Neutrophil (primary cell): ENCODE results near the gene SYT12.

ENCODE experiments used
- H3K27ac ChIP-seq: fragments of 200-600 bp; sonication (generic); 2 replicates; pipeline ENCODE4 v1.5.1; 2016; ENCODE audit warnings: mild to moderate bottlenecking, moderate library complexity
- H3K27me3 ChIP-seq: fragments of 200-600 bp; sonication (generic); 2 replicates; pipeline ENCODE4 v1.6.0; 2016; ENCODE audit warnings: mild to moderate bottlenecking
- H3K36me3 ChIP-seq: fragments of 200-600 bp; sonication (generic); 2 replicates; pipeline ENCODE4 v1.5.1; 2017
- H3K4me1 ChIP-seq, 2 experiments: fragments of 200-600 bp in 1 of 2; sonication (generic) in 1 of 2; 1 replicate in 1 of 2; 2 replicates in 1 of 2; pipeline versions ENCODE4 v1.5.1 to v1.6.1; 2013 to 2016; ENCODE audit warnings: low read depth in 1 of 2, low read length in 1 of 2, mild to moderate bottlenecking in 1 of 2, moderate library complexity in 1 of 2; ENCODE audit not compliant: control insufficient read depth in 1 of 2, insufficient read depth in 1 of 2
- H3K4me3 ChIP-seq, 2 experiments: fragments of 200-600 bp in 1 of 2; sonication (generic) in 1 of 2; 1 replicate in 1 of 2; 2 replicates in 1 of 2; pipeline ENCODE4 v1.5.1; 2013 to 2016; ENCODE audit warnings: low read depth in 1 of 2, low read length in 1 of 2, mild to moderate bottlenecking in 1 of 2, moderate library complexity in 1 of 2
- H3K9me3 ChIP-seq: fragments of 200-600 bp; sonication (generic); 2 replicates; pipeline ENCODE4 v1.5.1; 2016
- CTCF ChIP-seq: fragments of 200-600 bp; sonication (generic); IDR thresholded peaks from 2 replicates; pipeline ENCODE4 v1.5.1; 2016; ENCODE audit warnings: antibody characterized with exemption

Gene SYT12

GRCh38 chr11:67071420-67072284 is 48.7 kb downstream of the SYT12 start:
- Histone ChIP-seq H3K27ac (no peak overlapping the region), H3K4me3 (peak overlapping the region; percentile 27 to 35), H3K9me3 (no peaks in the 10 kb centered on the region), H3K36me3 (no peaks in the 10 kb centered on the region), H3K27me3 (peaks cover 37% of the 10 kb centered on the region), H3K4me1 (peaks cover 4 to 5% of the 10 kb centered on the region in 2 experiments)
- peak; percentile 71 for TF ChIP-seq CTCF

- Histone ChIP-seq H3K27ac (no peak overlapping the region), H3K36me3 (no peaks in the 10 kb centered on the region)
These were observed 49.4 kb downstream of the SYT12 start for GRCh38 chr11:67072295-67072694.

GRCh38 chr11:67073908-67074307 is 51.0 kb downstream of the SYT12 start:
- no peak for TF ChIP-seq CTCF

More at GRCh38 chr11:67072295-67072694, 49.4 kb downstream of the SYT12 start:
- no peak for TF ChIP-seq CTCF
- peaks cover 37% of the 10 kb centered on the region for H3K27me3 ChIP-seq
- peaks cover 4 to 5% of the 10 kb centered on the region in 2 experiments for H3K4me1 ChIP-seq
- no peaks in the 10 kb centered on the region for H3K9me3 ChIP-seq
- no peak overlapping the region for H3K4me3 ChIP-seq

GRCh38 chr11:67076202-67076601 is 53.3 kb downstream of the SYT12 start:
- Histone ChIP-seq H3K27me3 (peaks cover 23% of the 10 kb centered on the region), H3K4me3 (no peak overlapping the region), H3K27ac (no peak overlapping the region), H3K4me1 (peaks cover 4 to 5% of the 10 kb centered on the region in 2 experiments), H3K36me3 (no peaks in the 10 kb centered on the region), H3K9me3 (no peaks in the 10 kb centered on the region)
- TF ChIP-seq CTCF = no peak

More at GRCh38 chr11:67073908-67074307, 51.0 kb downstream of the SYT12 start:
- Histone ChIP-seq H3K9me3 (no peaks in the 10 kb centered on the region), H3K36me3 (no peaks in the 10 kb centered on the region), H3K4me1 (peaks cover 4 to 5% of the 10 kb centered on the region in 2 experiments), H3K4me3 (no peak overlapping the region), H3K27ac (no peak overlapping the region), H3K27me3 (peaks cover 42% of the 10 kb centered on the region)

GRCh38 chr11:67079065-67079705 is 56.3 kb downstream of the SYT12 start:
- no peaks in the 10 kb centered on the region for H3K36me3 ChIP-seq
- peaks cover 38% of the 10 kb centered on the region for H3K27me3 ChIP-seq
- H3K9me3 ChIP-seq = no peaks in the 10 kb centered on the region
- H3K4me3 ChIP-seq = no peak overlapping the region
- no peak for TF ChIP-seq CTCF
- peaks cover 6 to 10% of the 10 kb centered on the region in 2 experiments for H3K4me1 ChIP-seq
- no peak overlapping the region for H3K27ac ChIP-seq
